ENCODE results near the gene LSM12. TPM values are rescaled to one million over a fixed set of nuclear protein-coding genes. Genes with fewer than 3 reads are reported as not detected.

LSM12 gene
- total RNA-seq, 2 donors from 2014 or later = 46.0 to 52.8 TPM

GRCh38 chr17:44076716-44077594 is 10.5 kb upstream of the LSM12 start:
- no peaks in the 10 kb centered on the region for H3K9me3 Mint-ChIP-seq
- no peak for DNase-seq
- H3K4me3 Mint-ChIP-seq = no peak overlapping the region
- H3K27me3 Mint-ChIP-seq (ENCODE audit: low read depth) = no peaks in the 10 kb centered on the region
- peaks cover 0 to 4% of the 10 kb centered on the region in 2 donors for H3K36me3 Mint-ChIP-seq (ENCODE audit: insufficient read depth in 2 of 2)
- H3K4me1 Mint-ChIP-seq (ENCODE audit: low read depth) = peaks cover 10% of the 10 kb centered on the region
- no peak for ATAC-seq (replicated peaks in 1 of 2)
- H3K27ac Mint-ChIP-seq = no peak overlapping the region

DNA sequence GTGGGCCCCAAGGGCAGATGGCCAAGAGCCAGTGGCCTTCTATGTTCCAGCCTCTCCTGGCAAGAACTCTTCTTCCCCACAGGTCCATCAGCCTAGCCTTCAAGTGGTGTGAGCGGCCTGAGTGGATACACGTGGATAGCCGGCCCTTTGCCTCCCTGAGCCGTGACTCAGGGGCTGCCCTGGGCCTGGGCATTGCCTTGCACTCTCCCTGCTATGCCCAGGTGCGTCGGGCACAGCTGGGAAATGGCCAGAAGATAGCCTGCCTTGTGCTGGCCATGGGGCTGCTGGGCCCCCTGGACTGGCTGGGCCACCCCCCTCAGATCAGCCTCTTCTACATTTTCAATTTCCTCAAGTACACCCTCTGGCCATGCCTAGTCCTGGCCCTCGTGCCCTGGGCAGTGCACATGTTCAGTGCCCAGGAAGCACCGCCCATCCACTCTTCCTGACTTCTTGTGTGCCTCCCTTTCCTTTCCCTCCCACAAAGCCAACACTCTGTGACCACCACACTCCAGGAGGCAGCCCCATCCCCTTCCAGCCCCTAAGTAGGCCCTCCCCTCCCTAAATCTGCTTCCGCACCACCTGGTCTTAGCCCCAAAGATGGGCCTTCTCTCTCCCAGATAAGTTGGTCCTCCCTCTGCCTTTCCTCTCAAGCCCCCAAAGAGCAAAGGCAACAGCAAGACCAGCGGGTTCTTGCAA is 9.3 kb upstream of the LSM12 start:
- H3K4me1 Mint-ChIP-seq (ENCODE audit: low read depth) = peaks cover 20% of the 10 kb centered on the region
- ATAC-seq (replicated peaks in 1 of 2) = no peak

DNA sequence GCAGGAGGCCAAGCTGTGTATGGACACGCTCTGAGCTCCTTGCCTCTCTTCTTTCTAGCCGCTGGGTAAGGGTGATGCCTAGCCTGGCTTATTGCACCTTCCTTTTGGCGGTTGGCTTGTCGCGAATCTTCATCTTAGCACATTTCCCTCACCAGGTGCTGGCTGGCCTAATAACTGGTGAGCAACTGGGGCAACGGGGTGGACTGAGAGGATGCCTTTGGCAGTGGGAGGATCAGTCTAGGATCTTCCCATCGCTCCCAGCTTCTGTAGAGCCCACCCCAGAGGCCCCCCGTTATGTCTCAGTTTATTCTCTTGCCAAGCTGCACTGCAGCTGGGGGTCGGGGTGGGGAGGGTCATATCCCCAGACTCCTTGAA is 8.4 kb upstream of the LSM12 start:
- ATAC-seq (replicated peaks in 1 of 2) (no peak), DNase-seq (no peak)
- Mint-ChIP-seq H3K36me3 (ENCODE audit: insufficient read depth in 2 of 2) (peaks cover 0 to 4% of the 10 kb centered on the region in 2 donors), H3K4me3 (no peak overlapping the region), H3K4me1 (ENCODE audit: low read depth) (peaks cover 26% of the 10 kb centered on the region), H3K27me3 (ENCODE audit: low read depth) (no peaks in the 10 kb centered on the region), H3K27ac (no peak overlapping the region), H3K9me3 (no peaks in the 10 kb centered on the region)

More for the DNA sequence above, 9.3 kb upstream of the LSM12 start:
- DNase-seq = no peak
- no peak overlapping the region for H3K4me3 Mint-ChIP-seq
- H3K27ac Mint-ChIP-seq = no peak overlapping the region
- no peaks in the 10 kb centered on the region for H3K27me3 Mint-ChIP-seq (ENCODE audit: low read depth)
- no peaks in the 10 kb centered on the region for H3K9me3 Mint-ChIP-seq
- peaks cover 0 to 4% of the 10 kb centered on the region in 2 donors for H3K36me3 Mint-ChIP-seq (ENCODE audit: insufficient read depth in 2 of 2)

- Mint-ChIP-seq H3K4me3 (no peak overlapping the region), H3K27ac (no peak overlapping the region), H3K36me3 (ENCODE audit: insufficient read depth in 2 of 2) (peaks cover 0 to 4% of the 10 kb centered on the region in 2 donors)
Measured at GRCh38 chr17:44074231-44074910, 7.9 kb upstream of the LSM12 start.

GRCh38 chr17:44071772-44072171 is 5.3 kb upstream of the LSM12 start:
- peak overlapping the region; percentile 87 to 92 for H3K4me3 Mint-ChIP-seq
- H3K36me3 Mint-ChIP-seq (ENCODE audit: insufficient read depth in 2 of 2) = peaks cover 0 to 2% of the 10 kb centered on the region in 2 donors
- peak overlapping the region; percentile 31 for H3K27ac Mint-ChIP-seq
- H3K4me1 Mint-ChIP-seq (ENCODE audit: low read depth) = peaks cover 34% of the 10 kb centered on the region
- ATAC-seq (replicated peaks in 1 of 2) (no peak), DNase-seq (no peak)
- no peaks in the 10 kb centered on the region for H3K27me3 Mint-ChIP-seq (ENCODE audit: low read depth)
- no peaks in the 10 kb centered on the region for H3K9me3 Mint-ChIP-seq

More at GRCh38 chr17:44074231-44074910, 7.9 kb upstream of the LSM12 start:
- ATAC-seq (replicated peaks in 1 of 2) (no peak), DNase-seq (no peak)
- H3K27me3 Mint-ChIP-seq (ENCODE audit: low read depth) = no peaks in the 10 kb centered on the region
- H3K4me1 Mint-ChIP-seq (ENCODE audit: low read depth) = peaks cover 28% of the 10 kb centered on the region
- H3K9me3 Mint-ChIP-seq = no peaks in the 10 kb centered on the region

GRCh38 chr17:44071198-44071520 is 4.7 kb upstream of the LSM12 start:
- H3K36me3 Mint-ChIP-seq (ENCODE audit: insufficient read depth in 2 of 2) = no peaks in the 10 kb centered on the region
- peak overlapping the region; percentile 88 for H3K27ac Mint-ChIP-seq
- H3K9me3 Mint-ChIP-seq = no peaks in the 10 kb centered on the region
- ATAC-seq (replicated peaks in 1 of 2) = peak in 1 of 2 donors; percentile 59
- peak overlapping the region; percentile 87 to 92 for H3K4me3 Mint-ChIP-seq
- H3K4me1 Mint-ChIP-seq (ENCODE audit: low read depth) = peaks cover 36% of the 10 kb centered on the region
- no peak for DNase-seq
- H3K27me3 Mint-ChIP-seq (ENCODE audit: low read depth) = no peaks in the 10 kb centered on the region

- Mint-ChIP-seq H3K9me3 (no peaks in the 10 kb centered on the region), H3K36me3 (ENCODE audit: insufficient read depth in 2 of 2) (peaks cover 0 to 3% of the 10 kb centered on the region in 2 donors), H3K4me3 (peak within 1 kb of the TSS; percentile 87 to 92), H3K27ac (peak within 1 kb of the TSS; percentile 88), H3K27me3 (ENCODE audit: low read depth) (no peaks in the 10 kb centered on the region), H3K4me1 (ENCODE audit: low read depth) (peaks cover 39% of the 10 kb centered on the region)
- DNase-seq (peak; percentile 89 to 91), ATAC-seq (replicated peaks in 1 of 2) (peak; percentile 80 to 85)
Measured at GRCh38 chr17:44070455-44071197, 4.2 kb upstream of the LSM12 start, which contains the start of gene G6PC3. Gene G6PC3 (plus strand): TSS chr17:44070735. CDS start chr17:44070966, 231 bp downstream.

GRCh38 chr17:44069974-44070454 is 3.5 kb upstream of the LSM12 start:
- DNase-seq (no peak), ATAC-seq (replicated peaks in 1 of 2) (no peak)
- peak overlapping the region; percentile 87 to 92 for H3K4me3 Mint-ChIP-seq

DNA sequence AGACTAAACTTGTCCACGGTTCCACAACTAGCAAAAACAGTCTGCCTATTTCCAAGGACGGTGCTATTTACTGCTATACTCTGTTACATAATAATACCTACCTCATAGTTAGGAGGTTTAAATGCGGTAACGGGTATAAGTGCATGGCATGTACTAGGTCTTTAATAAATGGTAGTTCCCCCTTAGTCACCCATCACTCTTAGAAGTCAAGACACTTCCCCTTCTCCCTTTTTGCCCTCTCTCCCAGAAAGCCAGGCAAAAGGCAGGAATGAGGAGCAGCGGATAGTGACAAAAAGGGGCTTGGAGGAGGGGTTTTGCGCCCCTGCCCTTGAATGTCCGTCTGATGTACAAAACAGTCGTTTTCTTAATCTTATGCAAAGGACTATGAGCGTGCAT is 1.1 kb upstream of the LSM12 start:
- Mint-ChIP-seq H3K36me3 (ENCODE audit: insufficient read depth in 2 of 2) (peaks cover 4 to 15% of the 10 kb centered on the region in 2 donors), H3K4me3 (peak overlapping the region in 1 of 2 donors; percentile 90), H3K27me3 (ENCODE audit: low read depth) (no peaks in the 10 kb centered on the region), H3K4me1 (ENCODE audit: low read depth) (peaks cover 56% of the 10 kb centered on the region), H3K9me3 (no peaks in the 10 kb centered on the region), H3K27ac (no peak overlapping the region)
- no peak for ATAC-seq (replicated peaks in 1 of 2)
- DNase-seq = no peak

More at GRCh38 chr17:44069974-44070454, 3.5 kb upstream of the LSM12 start:
- Mint-ChIP-seq H3K4me1 (ENCODE audit: low read depth) (peaks cover 44% of the 10 kb centered on the region), H3K36me3 (ENCODE audit: insufficient read depth in 2 of 2) (peaks cover 0 to 4% of the 10 kb centered on the region in 2 donors), H3K9me3 (no peaks in the 10 kb centered on the region), H3K27ac (peak overlapping the region; percentile 88), H3K27me3 (ENCODE audit: low read depth) (no peaks in the 10 kb centered on the region)

GRCh38 chr17:44065668-44066203 is 735 bp downstream of the LSM12 start:
- H3K4me1 Mint-ChIP-seq (ENCODE audit: low read depth) = peaks cover 53% of the 10 kb centered on the region
- peak in 1 of 2 donors; percentile 19 for DNase-seq

GRCh38 chr17:44063704-44064639 is 2.5 kb downstream of the LSM12 start:
- Mint-ChIP-seq H3K9me3 (no peaks in the 10 kb centered on the region), H3K27ac (peak overlapping the region; percentile 81), H3K36me3 (ENCODE audit: insufficient read depth in 2 of 2) (peaks cover 9 to 29% of the 10 kb centered on the region in 2 donors), H3K4me3 (peak overlapping the region; percentile 68 to 99), H3K27me3 (ENCODE audit: low read depth) (no peaks in the 10 kb centered on the region), H3K4me1 (ENCODE audit: low read depth) (peaks cover 45% of the 10 kb centered on the region)
- ATAC-seq (replicated peaks in 1 of 2) (no peak), DNase-seq (no peak)

More at GRCh38 chr17:44065668-44066203, 735 bp downstream of the LSM12 start:
- no peaks in the 10 kb centered on the region for H3K27me3 Mint-ChIP-seq (ENCODE audit: low read depth)
- peaks cover 7 to 24% of the 10 kb centered on the region in 2 donors for H3K36me3 Mint-ChIP-seq (ENCODE audit: insufficient read depth in 2 of 2)
- no peaks in the 10 kb centered on the region for H3K9me3 Mint-ChIP-seq
- H3K27ac Mint-ChIP-seq = peak overlapping the region; percentile 96
- peak overlapping the region; percentile 90 to 99 for H3K4me3 Mint-ChIP-seq
- no peak for ATAC-seq (replicated peaks in 1 of 2)
